ENCODE results near the gene ZNF286A.

GRCh38 chr17:15654886-15655561 is 44.5 kb upstream of the ZNF286A start:
- TF ChIP-seq CTCF (IDR thresholded peaks at IDR 0.05) (no peak), TCF7L2 (IDR thresholded peaks at IDR 0.05; ENCODE audit: low read depth, low read length) (no peak), POLR2AphosphoS5 (IDR thresholded peaks at IDR 0.05; ENCODE audit: low read depth, low read length) (no peak)
